ENCODE data around the gene TCEANC2. TPM values are rescaled to one million over a fixed set of nuclear protein-coding genes. Genes with fewer than 3 reads are reported as not detected.

TCEANC2 gene
- total and polyA plus RNA-seq, 2 of the 4 experiments (the other 2 are of a cell fraction) = 2.4 to 3.2 TPM

DNA sequence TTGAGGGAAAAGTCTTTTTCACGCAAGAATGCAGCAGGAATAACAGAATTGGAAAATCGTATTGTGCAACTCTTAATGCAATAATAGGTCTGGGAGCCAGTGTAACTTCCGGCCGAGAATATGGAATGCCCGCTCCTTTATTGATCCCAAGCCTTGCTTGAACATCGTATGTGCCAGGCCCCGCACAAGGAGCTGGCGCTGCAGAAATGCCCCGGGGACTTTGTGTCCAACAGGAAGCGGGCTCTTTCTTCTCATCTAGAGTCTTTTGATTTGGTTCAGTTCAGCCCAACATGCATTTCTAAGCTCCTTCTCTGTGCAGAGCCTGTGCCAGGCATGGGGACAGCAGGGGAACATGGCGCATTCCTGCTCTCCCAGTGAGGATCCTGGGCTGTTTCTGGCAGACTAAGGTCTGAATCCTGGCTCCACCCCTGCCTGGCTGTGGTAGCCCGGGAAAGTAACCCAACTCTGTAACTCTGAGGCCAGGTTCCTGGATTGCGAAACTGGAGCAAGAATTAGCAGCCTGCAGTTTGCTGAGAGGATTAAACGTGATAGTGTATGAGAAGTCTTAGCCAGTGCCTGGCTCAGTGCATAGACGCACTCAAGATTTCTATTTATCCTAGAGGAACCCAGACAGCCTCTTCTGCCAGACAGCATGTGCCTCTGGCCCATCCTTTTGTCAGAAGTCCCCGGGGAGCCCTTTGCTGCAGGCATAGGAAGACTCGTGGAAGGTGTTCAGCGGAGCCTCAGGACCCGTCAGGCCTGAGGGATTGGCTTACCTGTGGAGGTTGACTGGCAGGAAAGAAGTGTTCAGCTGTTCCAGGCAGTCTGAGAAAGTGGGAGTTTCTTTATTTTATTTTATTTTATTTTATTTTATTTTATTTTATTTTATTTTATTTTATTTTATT, 100.4 kb downstream of the TCEANC2 start:
- peak; percentile 90 for ATAC-seq (ENCODE audit: low read depth)
- no peak overlapping the region for H2BK20ac ChIP-seq (ENCODE audit: low read depth, low read length)
- H3K4me1 ChIP-seq (ENCODE audit: control insufficient read depth, insufficient read depth, low read length) = peaks cover 6% of the 10 kb centered on the region
- no peak overlapping the region for H4K91ac ChIP-seq (ENCODE audit: insufficient read depth, low read depth, low read length)
- ChIA-PET CTCF (no interaction called here), POLR2A (ENCODE audit: unreplicated experiment) (no interaction called here)
- dilution Hi-C loops (cut with HindIII; ENCODE audit: low sequenced_read_pairs, unreplicated experiment) (no loop called here), intact Hi-C loops (cut with micrococcal nuclease) (no loop called here), in situ Hi-C loops (cut with MboI; ENCODE audit: low sequenced_read_pairs) (no loop called here)
- H2BK120ac ChIP-seq (ENCODE audit: low read depth, low read length) = no peak overlapping the region
- no peaks in the 10 kb centered on the region for H4K20me1 ChIP-seq (ENCODE audit: insufficient read depth, low read length)
- no peak overlapping the region for H3K4ac ChIP-seq (ENCODE audit: low read depth, low read length)
- H2AK9ac ChIP-seq (replicated peaks; ENCODE audit: low read depth, low read length, poor library complexity) = peak overlapping the region; percentile 60
- H2AFZ ChIP-seq (replicated peaks; ENCODE audit: low read length, poor library complexity) = peak overlapping the region; percentile 73
- no peaks in the 10 kb centered on the region for H3K36me3 ChIP-seq (ENCODE audit: control insufficient read depth, insufficient read depth, low read length)
- no peak overlapping the region for H4K5ac ChIP-seq (ENCODE audit: low read depth, low read length)
- no peak overlapping the region for H3K4me3 ChIP-seq (ENCODE audit: insufficient read depth, low read depth, low read length)
- H3K4me2 ChIP-seq (ENCODE audit: low read depth, low read length) = no peak overlapping the region
- H3K9me3 ChIP-seq (ENCODE audit: control insufficient read depth, insufficient read depth, low read length) = no peaks in the 10 kb centered on the region
- H3K27me3 ChIP-seq (ENCODE audit: control insufficient read depth, insufficient read depth, low read length) = peaks cover 2% of the 10 kb centered on the region; the same call in 1 of the 2 replicates
- no peak overlapping the region for H2BK15ac ChIP-seq (ENCODE audit: low read depth, low read length)
- H3K79me1 ChIP-seq (ENCODE audit: low read depth in 1 of 2, low read length in 2 of 2) = no peaks in the 10 kb centered on the region
- no peak overlapping the region for H3K9ac ChIP-seq (ENCODE audit: low read depth, low read length)
- H3K9me1 ChIP-seq (ENCODE audit: insufficient read depth, low read length) = peaks cover 6% of the 10 kb centered on the region; the same call in 1 of the 2 replicates
- H2AK5ac ChIP-seq (ENCODE audit: low read depth, low read length) = no peak overlapping the region
- no peak overlapping the region for H3K14ac ChIP-seq (replicated peaks; ENCODE audit: low read depth, low read length)
- H3K27ac ChIP-seq (ENCODE audit: insufficient read depth, low read length) = no peak overlapping the region
- no peak overlapping the region for H3K23ac ChIP-seq (ENCODE audit: low read depth, low read length)
- no peak overlapping the region for H2BK5ac ChIP-seq (ENCODE audit: low read depth, low read length, poor library complexity, severe bottlenecking)
- 55% methylated on average over 10 of the region's 19 CpGs; no CpG with 5 or more reads in 1 of the 2 experiments for WGBS, 2 experiments (ENCODE audit: extremely low coverage in 2 of 2, insufficient read length in 1 of 2)
- H4K8ac ChIP-seq (ENCODE audit: low read depth in 2 of 2, low read length in 2 of 2) = no peak overlapping the region
- TF ChIP-seq CEBPB (IDR thresholded peaks at IDR 0.05; ENCODE audit: low read depth, low read length) = peak; percentile 98
- TF ChIP-seq RCOR1 (IDR thresholded peaks at IDR 0.05; ENCODE audit: insufficient replicate concordance, low read length) = no peak
- H3K18ac ChIP-seq (ENCODE audit: low read depth, low read length) = no peak overlapping the region
- BruUV-seq (replicated peaks) = no TSS peak
- DNase-seq = peak; percentile 65
- no peak overlapping the region for H3K56ac ChIP-seq (ENCODE audit: extremely low read depth, insufficient read depth, low read length)

Small RNA genes lying within 50 kb of the gene (microRNA-seq; reads per million reads assigned to microRNA genes)
- gene AL353898.1 (ENCODE audit: insufficient read depth, insufficient read length) = not detected
- gene AL353898.2 (ENCODE audit: insufficient read depth, insufficient read length) = not detected
- gene MIR4781 (ENCODE audit: unreplicated experiment) = not detected

Small RNA genes lying within 50 kb of the gene (small RNA-seq; reads per million reads assigned to genes)
- gene AL353898.1 (0 reads per million in 5 experiments), gene AL353898.2 (0 reads per million in 5 experiments)

Other genes with a start within 250 kb of the TCEANC2 start
- 33.9 and 45.3 TPM in 2 replicates for gene NDC1, start 215.3 kb upstream of the TCEANC2 start, total RNA-seq (2012; rRNA removed)
- gene NDC1, start 215.3 kb upstream of the TCEANC2 start, polyA plus RNA-seq (2012; rRNA removed) = 9.6 and 11.8 TPM in 2 replicates
- gene YIPF1, start 163.8 kb upstream of the TCEANC2 start, total RNA-seq (2012; rRNA removed) = 28.9 and 35.3 TPM in 2 replicates
- gene YIPF1, start 163.8 kb upstream of the TCEANC2 start, polyA plus RNA-seq (2012; rRNA removed) = 22.2 and 23.7 TPM in 2 replicates
- gene DIO1, start 159.4 kb upstream of the TCEANC2 start, total RNA-seq (2012; rRNA removed) = not detected in 2 replicates
- gene DIO1, start 159.4 kb upstream of the TCEANC2 start, polyA plus RNA-seq (2012; rRNA removed) = not detected in 2 replicates
- gene IFT25, start 107.9 kb upstream of the TCEANC2 start, total RNA-seq (2012; rRNA removed) = 9.1 and 30.0 TPM in 2 replicates
- 32.4 and 38.0 TPM in 2 replicates for gene IFT25, start 107.9 kb upstream of the TCEANC2 start, polyA plus RNA-seq (2012; rRNA removed)
- gene LRRC42, start 107.3 kb upstream of the TCEANC2 start, total RNA-seq (2012; rRNA removed) = 33.3 and 47.5 TPM in 2 replicates
- gene LRRC42, start 107.3 kb upstream of the TCEANC2 start, polyA plus RNA-seq (2012; rRNA removed) = 38.6 and 39.9 TPM in 2 replicates
- gene LDLRAD1, start 35.4 kb upstream of the TCEANC2 start, total RNA-seq (2012; rRNA removed) = not detected in 2 replicates
- gene LDLRAD1, start 35.4 kb upstream of the TCEANC2 start, polyA plus RNA-seq (2012; rRNA removed) = not detected in 2 replicates
- gene TMEM59, start 404 bp upstream of the TCEANC2 start, total RNA-seq (2012; rRNA removed) = 199 and 241 TPM in 2 replicates
- 226 and 239 TPM in 2 replicates for gene TMEM59, start 404 bp upstream of the TCEANC2 start, polyA plus RNA-seq (2012; rRNA removed)
- gene CDCP2, start 99.4 kb downstream of the TCEANC2 start, total RNA-seq (2012; rRNA removed) = not detected in 2 replicates
- not detected in 2 replicates for gene CDCP2, start 99.4 kb downstream of the TCEANC2 start, polyA plus RNA-seq (2012; rRNA removed)
- gene CYB5RL, start 146.4 kb downstream of the TCEANC2 start, total RNA-seq (2012; rRNA removed) = 3.3 and 3.8 TPM in 2 replicates
- gene CYB5RL, start 146.4 kb downstream of the TCEANC2 start, polyA plus RNA-seq (2012; rRNA removed) = 4.1 and 4.3 TPM in 2 replicates
- 111 and 132 TPM in 2 replicates for gene MRPL37, start 146.6 kb downstream of the TCEANC2 start, total RNA-seq (2012; rRNA removed)
- 36.5 and 42.8 TPM in 2 replicates for gene MRPL37, start 146.6 kb downstream of the TCEANC2 start, polyA plus RNA-seq (2012; rRNA removed)